Right cardiac atrium (tissue), 5 donors: ENCODE results near the gene BACE2. TPM values are rescaled to one million over a fixed set of nuclear protein-coding genes. Genes with fewer than 3 reads are reported as not detected.

Experiments
- ATAC-seq, 2 donors: fragments of 200-7000 bp; cut with Tn5 transposase; one replicate each; pipeline versions ENCODE4 v1.8.0 to v1.9.1; 2020; ENCODE audit warnings: moderate library complexity in 2 of 2, mild to moderate bottlenecking in 1 of 2
- DNase-seq, 3 donors: peaks; one replicate each; pipeline ENCODE4 v3.0.0-alpha.2; 2020
- H3K27ac ChIP-seq: one replicate; pipeline ENCODE4 v1.5.1; 2013; ENCODE audit warnings: mild to moderate bottlenecking, low read length, control low read depth, moderate library complexity
- H3K27me3 ChIP-seq: one replicate; pipeline ENCODE4 v1.6.1; 2013; ENCODE audit not compliant: control insufficient read depth, insufficient read depth
- H3K4me1 ChIP-seq: one replicate; pipeline ENCODE4 v1.6.1; 2013; ENCODE audit warnings: low read length; ENCODE audit not compliant: control insufficient read depth, insufficient read depth
- H3K4me3 ChIP-seq: one replicate; pipeline ENCODE4 v1.5.1; 2013; ENCODE audit warnings: low read length, control low read depth
- H3K9me3 ChIP-seq: one replicate; pipeline ENCODE4 v1.6.1; 2013; ENCODE audit warnings: low read length; ENCODE audit not compliant: control insufficient read depth
- WGBS: extraction: QIAGEN DNeasy Blood & Tissue Kit; methylation state at CpG from one replicate; pipeline ENCODE4 v1.1.7; 2013; 5-methylcytosine and 5-hydroxymethylcytosine counted together
- intact Hi-C, 4 donors: fragments of 100-400 bp; cut with DNase I; formaldehyde crosslinking; loops; one replicate each; pipeline versions ENCODE4 v1.11.0 to v1.14.0; 2022 to 2023
- polyA plus RNA-seq: library from polyadenylated mRNA; stranded (reverse); fragments of 200-250 nt; gene quantifications from one replicate; pipeline ENCODE4 v1.2.3, GENCODE V29; 2013
- total RNA-seq, 4 donors: library from RNA; stranded (reverse); fragmentation: NEBNext Ultra II Directional; extraction: Animal tissue kit (Norgen Biotek cat#: 25700); gene quantifications; one replicate each; pipeline ENCODE4 v1.2.1, GENCODE V29; 2021
- donor health status: healthy with polysubstance abuse.
- donor health status: DM: no; HTN: yes; CAD: no.
- donor health status: DM: no; HTN: no; CAD: no.
- donor health status: DM: no; HTN: yes; CAD: no; lungs with severe emphysema.
- donor health status: DM: yes; HTN: yes; CAD: no.

BACE2 gene
- total and polyA plus RNA-seq, 5 donors = 11.7 to 34.0 (median 26.6) TPM

GRCh38 chr21:41217671-41218385, 49.9 kb downstream of the BACE2 start:
- Histone ChIP-seq H3K4me3 (no peak overlapping the region), H3K9me3 (no peaks in the 10 kb centered on the region), H3K27ac (peak overlapping the region; percentile 90), H3K27me3 (no peaks in the 10 kb centered on the region), H3K4me1 (peaks cover 12% of the 10 kb centered on the region)
- ATAC-seq = peak; percentile 91
- WGBS = 60% methylated on average over 12 of the region's 12 CpGs
- intact Hi-C loops = no loop called here
- peak; percentile 84 to 91 (median 87) for DNase-seq

- 96% methylated on average over 14 of the region's 14 CpGs for WGBS
- Histone ChIP-seq H3K4me1 (peaks cover 12% of the 10 kb centered on the region), H3K4me3 (no peak overlapping the region), H3K27ac (no peak overlapping the region), H3K27me3 (no peaks in the 10 kb centered on the region), H3K9me3 (no peaks in the 10 kb centered on the region)
- intact Hi-C loops = no loop called here
- ATAC-seq (no peak), DNase-seq (no peak)
These were observed 51.7 kb downstream of the BACE2 start for GRCh38 chr21:41219498-41220207.

- DNase-seq (no peak), ATAC-seq (no peak)
- no peaks in the 10 kb centered on the region for H3K27me3 ChIP-seq
- intact Hi-C loops = no loop called here
- H3K4me1 ChIP-seq = peaks cover 6% of the 10 kb centered on the region
- no peak overlapping the region for H3K4me3 ChIP-seq
- no peaks in the 10 kb centered on the region for H3K9me3 ChIP-seq
- WGBS = 85% methylated on average over 8 of the region's 8 CpGs
- no peak overlapping the region for H3K27ac ChIP-seq
These were observed 52.3 kb downstream of the BACE2 start for GRCh38 chr21:41220208-41220733.

GRCh38 chr21:41222247-41223068, 54.5 kb downstream of the BACE2 start:
- Histone ChIP-seq H3K4me3 (no peak overlapping the region), H3K9me3 (no peaks in the 10 kb centered on the region), H3K4me1 (peaks cover 2% of the 10 kb centered on the region), H3K27ac (no peak overlapping the region), H3K27me3 (no peaks in the 10 kb centered on the region)
- intact Hi-C loops = no loop called here
- DNase-seq (no peak), ATAC-seq (no peak)
- WGBS = 90% methylated on average over 19 of the region's 19 CpGs

- intact Hi-C loops = no loop called here
- ATAC-seq (no peak), DNase-seq (no peak)
- 95% methylated on average over 8 of the region's 8 CpGs for WGBS
- Histone ChIP-seq H3K27me3 (no peaks in the 10 kb centered on the region), H3K9me3 (no peaks in the 10 kb centered on the region), H3K27ac (no peak overlapping the region), H3K4me1 (peaks cover 2% of the 10 kb centered on the region), H3K4me3 (no peak overlapping the region)
These were observed 58.9 kb downstream of the BACE2 start for GRCh38 chr21:41226853-41227252.

- Histone ChIP-seq H3K27ac (no peak overlapping the region), H3K4me1 (peaks cover 2% of the 10 kb centered on the region), H3K27me3 (no peaks in the 10 kb centered on the region), H3K9me3 (no peaks in the 10 kb centered on the region), H3K4me3 (no peak overlapping the region)
- intact Hi-C loops = no loop called here
- WGBS = 90% methylated on average over 9 of the region's 9 CpGs
- ATAC-seq = no peak
- no peak for DNase-seq
These were observed 59.5 kb downstream of the BACE2 start for GRCh38 chr21:41227357-41228005.

- WGBS = 72% methylated on average over 5 of the region's 5 CpGs
- peaks cover 2% of the 10 kb centered on the region for H3K4me1 ChIP-seq
- H3K4me3 ChIP-seq = no peak overlapping the region
- ATAC-seq = peak; percentile 5 to 9
- H3K27me3 ChIP-seq = no peaks in the 10 kb centered on the region
- intact Hi-C loops = no loop called here
- no peak overlapping the region for H3K27ac ChIP-seq
- H3K9me3 ChIP-seq = no peaks in the 10 kb centered on the region
- no peak for DNase-seq
These were observed 60.0 kb downstream of the BACE2 start for GRCh38 chr21:41228006-41228370.

GRCh38 chr21:41228492-41228891, 60.5 kb downstream of the BACE2 start:
- intact Hi-C loops = no loop called here

GRCh38 chr21:41228958-41229357, 61.0 kb downstream of the BACE2 start:
- intact Hi-C loops = no loop called here
- WGBS = 57% methylated on average over 7 of the region's 7 CpGs
- Histone ChIP-seq H3K4me1 (peaks cover 2% of the 10 kb centered on the region), H3K27me3 (no peaks in the 10 kb centered on the region), H3K4me3 (no peak overlapping the region), H3K27ac (no peak overlapping the region), H3K9me3 (no peaks in the 10 kb centered on the region)
- peak; percentile 69 to 92 for ATAC-seq
- no peak for DNase-seq

More at GRCh38 chr21:41228492-41228891, 60.5 kb downstream of the BACE2 start:
- Histone ChIP-seq H3K4me1 (peaks cover 2% of the 10 kb centered on the region), H3K27ac (no peak overlapping the region), H3K4me3 (no peak overlapping the region), H3K9me3 (no peaks in the 10 kb centered on the region), H3K27me3 (no peaks in the 10 kb centered on the region)
- WGBS = 69% methylated on average over 5 of the region's 5 CpGs
- DNase-seq (no peak), ATAC-seq (peak; percentile 64 to 68)

GRCh38 chr21:41229509-41230248, 61.7 kb downstream of the BACE2 start:
- ATAC-seq (no peak), DNase-seq (no peak)
- Histone ChIP-seq H3K27me3 (no peaks in the 10 kb centered on the region), H3K4me3 (no peak overlapping the region), H3K9me3 (no peaks in the 10 kb centered on the region), H3K27ac (no peak overlapping the region), H3K4me1 (peaks cover 2% of the 10 kb centered on the region)
- intact Hi-C loops = no loop called here
- WGBS = 97% methylated on average over 10 of the region's 10 CpGs
